Breast epithelium (tissue), 3 donors: Measurements from ENCODE around the gene GRIA3.

ENCODE experiments used
- CTCF ChIP-seq, 3 donors: fragments of 450-650 bp; IDR thresholded peaks; one replicate each; pipeline ENCODE4 v1.5.1; 2016 to 2017; ENCODE audit warnings: antibody characterized with exemption in 3 of 3, mild to moderate bottlenecking in 3 of 3, moderate library complexity in 3 of 3
- POLR2A ChIP-seq: fragments of 450-650 bp; IDR thresholded peaks from one replicate; pipeline ENCODE4 v1.6.1; 2016; ENCODE audit warnings: antibody characterized with exemption, mild to moderate bottlenecking, moderate library complexity
- POLR2AphosphoS5 ChIP-seq, 3 donors: sonication (generic); formaldehyde crosslinking; IDR thresholded peaks; one replicate each; pipeline ENCODE4 v1.6.1; 2017; ENCODE audit warnings: antibody characterized with exemption in 3 of 3

GRCh38 chrX:123210252-123210651 is 26.2 kb downstream of the GRIA3 start:
- TF ChIP-seq CTCF (IDR thresholded peaks at IDR 0.05): no peak
- no peak for TF ChIP-seq POLR2A
- no peak for TF ChIP-seq POLR2AphosphoS5 (IDR thresholded peaks at IDR 0.05)
